Brain microvascular endothelial cell (primary cell): ENCODE results near the gene EHBP1.

Experiments
- DNase-seq: peaks from one replicate; pipeline ENCODE4 v3.0.0-alpha.2; 2020
- H3K27ac ChIP-seq: fragments of 250-450 bp; sonication (Bioruptor Pico); 2 replicates; pipeline ENCODE4 v1.5.1; 2020; ENCODE audit warnings: mild to moderate bottlenecking, moderate library complexity
- H3K27me3 ChIP-seq: fragments of 250-450 bp; sonication (Bioruptor Pico); replicated peaks from 2 replicates; pipeline ENCODE4 v1.5.1; 2020; ENCODE audit warnings: mild to moderate bottlenecking
- H3K36me3 ChIP-seq: fragments of 250-450 bp; sonication (Bioruptor Pico); replicated peaks from 2 replicates; pipeline ENCODE4 v1.5.1; 2020; ENCODE audit warnings: mild to moderate bottlenecking
- H3K4me3 ChIP-seq: 2 replicates; pipeline ENCODE4 v1.5.1; 2011; ENCODE audit warnings: low read depth, mild to moderate bottlenecking, control low read depth, low read length, moderate library complexity
- CTCF ChIP-seq: IDR thresholded peaks from 2 replicates; pipeline ENCODE4 v1.5.1; 2011; ENCODE audit warnings: low read depth, mild to moderate bottlenecking, moderate library complexity, low read length, control low read depth, inconsistent platforms; ENCODE audit errors: missing control alignments
- in situ Hi-C: cut with HindIII; loops from 2 replicates; pipeline ENCODE4 v1.10.0; 2017; ENCODE audit warnings: low sequenced_read_pairs, low pct_ligation_motif_present

Gene EHBP1

DNA sequence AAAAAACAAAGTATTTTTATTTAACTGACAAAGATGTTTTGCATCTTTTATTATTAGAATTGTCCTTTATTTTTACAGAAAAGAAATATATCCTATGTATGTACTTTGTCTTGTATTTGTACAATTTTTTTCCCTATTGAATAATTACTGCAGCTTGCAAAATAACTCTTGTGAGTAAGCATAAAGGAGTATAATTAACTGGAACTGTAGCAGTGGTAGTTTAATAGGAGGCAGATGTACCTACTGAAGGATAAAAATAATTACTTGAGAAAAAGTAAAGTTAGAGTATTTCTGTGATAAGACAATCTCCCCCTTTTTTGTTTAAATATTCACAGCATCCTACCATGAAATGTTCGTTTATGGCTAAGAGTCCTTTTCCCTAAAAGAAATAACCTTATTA, 34.7 kb downstream of the EHBP1 start:
- no peak for DNase-seq
- no peak overlapping the region for H3K4me3 ChIP-seq
- in situ Hi-C loops: no loop called here
- no peaks in the 10 kb centered on the region for H3K27me3 ChIP-seq
- TF ChIP-seq CTCF: no peak
- H3K36me3 ChIP-seq: no peaks in the 10 kb centered on the region
- no peak overlapping the region for H3K27ac ChIP-seq

GRCh38 chr2:62741127-62741526, 35.6 kb downstream of the EHBP1 start:
- Histone ChIP-seq H3K4me3 (no peak overlapping the region), H3K36me3 (no peaks in the 10 kb centered on the region), H3K27me3 (no peaks in the 10 kb centered on the region), H3K27ac (no peak overlapping the region)
- DNase-seq: no peak
- no peak for TF ChIP-seq CTCF
- in situ Hi-C loops: no loop called here

DNA sequence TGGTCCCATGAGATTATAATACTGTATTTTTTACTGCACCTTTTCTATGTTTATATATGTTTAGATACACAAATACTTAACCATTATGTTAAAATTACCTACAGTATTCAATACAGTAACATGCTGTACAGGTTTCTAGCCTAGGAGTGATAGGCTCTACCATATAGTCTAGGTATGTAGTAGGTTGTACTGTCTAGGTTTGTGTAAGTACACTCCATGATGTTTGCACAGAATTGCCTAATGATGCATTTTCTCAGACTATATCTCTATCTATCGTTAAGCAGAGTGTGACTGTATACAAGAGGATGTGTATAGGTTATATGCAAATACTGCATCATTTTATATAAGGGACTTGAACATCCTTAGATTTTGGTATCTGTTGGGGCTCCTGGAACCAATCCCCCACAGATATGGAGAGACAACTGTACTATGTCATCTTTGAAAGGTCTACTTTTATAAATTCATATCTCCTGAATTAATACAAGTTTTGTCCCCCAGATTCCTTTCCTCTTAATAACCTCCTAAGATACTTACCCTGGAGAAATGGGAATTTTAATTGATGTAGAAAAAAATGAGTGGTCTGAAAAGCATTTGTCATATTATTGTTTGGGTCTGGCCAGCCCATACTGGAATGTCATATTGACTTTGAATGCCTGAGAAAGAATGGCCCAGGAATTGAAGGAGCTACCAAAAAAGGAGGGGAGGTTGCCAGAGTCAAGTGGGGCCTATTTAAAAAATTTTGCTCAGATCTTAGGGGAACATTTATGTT, 36.6 kb downstream of the EHBP1 start:
- no peak for TF ChIP-seq CTCF
- Histone ChIP-seq H3K36me3 (no peaks in the 10 kb centered on the region), H3K4me3 (no peak overlapping the region), H3K27ac (no peak overlapping the region), H3K27me3 (no peaks in the 10 kb centered on the region)
- DNase-seq: peak; percentile 16
- in situ Hi-C loops: no loop called here

DNA sequence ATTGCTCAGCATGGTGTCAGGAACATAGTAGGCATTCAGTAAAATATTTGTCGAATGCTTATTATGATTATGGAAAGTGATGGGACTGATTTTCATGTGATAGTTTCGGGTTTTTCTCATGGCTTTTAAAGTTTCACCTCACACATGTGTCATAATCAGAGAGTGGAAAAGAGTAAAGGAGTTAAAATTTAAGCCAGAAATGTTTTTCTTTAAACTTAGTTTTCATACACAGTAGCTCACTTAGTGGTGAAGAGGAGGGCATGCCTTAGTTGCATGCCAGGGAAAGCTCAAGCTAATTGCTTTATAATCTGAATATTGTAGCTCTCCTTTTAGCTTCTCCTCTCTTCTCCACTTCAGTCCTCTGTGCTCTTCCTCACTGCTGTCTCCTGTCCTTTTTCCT, 38.0 kb downstream of the EHBP1 start:
- no peak for TF ChIP-seq CTCF
- in situ Hi-C loops: no loop called here

GRCh38 chr2:62744603-62745002, 39.1 kb downstream of the EHBP1 start:
- Histone ChIP-seq H3K4me3 (no peak overlapping the region), H3K27ac (no peak overlapping the region), H3K36me3 (no peaks in the 10 kb centered on the region), H3K27me3 (no peaks in the 10 kb centered on the region)
- in situ Hi-C loops: no loop called here
- no peak for DNase-seq
- no peak for TF ChIP-seq CTCF

More for the DNA sequence above, 38.0 kb downstream of the EHBP1 start:
- no peak for DNase-seq
- no peak overlapping the region for H3K27ac ChIP-seq
- no peaks in the 10 kb centered on the region for H3K36me3 ChIP-seq
- no peaks in the 10 kb centered on the region for H3K27me3 ChIP-seq
- no peak overlapping the region for H3K4me3 ChIP-seq
